ENCODE measurements around the gene CACFD1.

DNA sequence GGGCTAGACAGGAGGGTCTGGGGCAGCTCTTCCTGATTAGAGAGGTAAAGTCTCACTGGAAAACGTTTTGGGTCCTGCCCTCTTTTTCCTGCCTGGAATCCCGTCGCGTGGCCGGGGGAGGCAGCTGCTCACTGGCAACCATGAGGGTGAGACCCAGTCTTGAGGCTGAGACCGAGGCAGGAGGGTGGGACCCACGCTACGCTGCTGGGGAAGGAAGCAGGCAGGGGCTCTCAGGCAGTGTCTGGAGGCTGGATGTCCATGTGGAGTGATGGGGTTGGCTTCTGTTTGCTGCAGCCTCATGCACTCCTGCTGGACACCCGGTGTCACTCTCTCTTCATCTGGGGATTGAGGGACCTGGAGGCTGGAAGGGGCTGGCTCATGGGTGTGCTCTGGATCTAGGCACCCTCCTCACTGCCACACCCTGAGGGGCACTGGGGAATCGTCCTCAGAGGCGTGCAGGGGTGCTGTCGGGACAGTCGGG, 30.5 kb downstream of the CACFD1 start:
- TF ChIP-seq, protein P1, sequence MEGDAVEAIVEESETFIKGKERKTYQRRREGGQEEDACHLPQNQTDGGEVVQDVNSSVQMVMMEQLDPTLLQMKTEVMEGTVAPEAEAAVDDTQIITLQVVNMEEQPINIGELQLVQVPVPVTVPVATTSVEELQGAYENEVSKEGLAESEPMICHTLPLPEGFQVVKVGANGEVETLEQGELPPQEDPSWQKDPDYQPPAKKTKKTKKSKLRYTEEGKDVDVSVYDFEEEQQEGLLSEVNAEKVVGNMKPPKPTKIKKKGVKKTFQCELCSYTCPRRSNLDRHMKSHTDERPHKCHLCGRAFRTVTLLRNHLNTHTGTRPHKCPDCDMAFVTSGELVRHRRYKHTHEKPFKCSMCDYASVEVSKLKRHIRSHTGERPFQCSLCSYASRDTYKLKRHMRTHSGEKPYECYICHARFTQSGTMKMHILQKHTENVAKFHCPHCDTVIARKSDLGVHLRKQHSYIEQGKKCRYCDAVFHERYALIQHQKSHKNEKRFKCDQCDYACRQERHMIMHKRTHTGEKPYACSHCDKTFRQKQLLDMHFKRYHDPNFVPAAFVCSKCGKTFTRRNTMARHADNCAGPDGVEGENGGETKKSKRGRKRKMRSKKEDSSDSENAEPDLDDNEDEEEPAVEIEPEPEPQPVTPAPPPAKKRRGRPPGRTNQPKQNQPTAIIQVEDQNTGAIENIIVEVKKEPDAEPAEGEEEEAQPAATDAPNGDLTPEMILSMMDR (IDR thresholded peaks at IDR 0.05), result no peak
- TF ChIP-seq POLR2AphosphoS5 (IDR thresholded peaks at IDR 0.05; ENCODE audit: insufficient read depth in 1 of 2, low read depth in 1 of 2) (no peak), POLR2A (IDR thresholded peaks at IDR 0.05) (no peak)

Data from vagina (tissue), 2 donors.